Measurements from ENCODE around the gene PLA2G5.

DNA sequence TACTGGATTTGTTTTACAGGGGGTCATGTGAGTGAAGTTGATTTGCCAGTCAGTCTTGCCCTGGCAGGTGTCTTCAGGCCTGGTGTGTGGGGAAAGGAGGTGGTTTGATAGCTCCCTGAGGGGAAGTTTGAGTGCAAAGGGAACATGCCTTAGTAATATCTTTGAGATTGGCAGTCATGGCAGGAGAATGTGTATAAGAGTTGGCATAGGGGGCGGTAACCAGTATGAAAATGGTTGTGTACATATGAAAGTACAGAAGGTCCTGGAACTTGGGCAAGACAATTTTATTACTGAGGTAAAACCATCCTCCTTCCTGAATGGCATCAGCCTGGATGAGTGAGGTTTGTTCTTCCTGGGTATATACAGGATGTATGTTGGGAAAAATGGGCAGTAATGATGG is 37.6 kb upstream of the PLA2G5 start:
- TF ChIP-seq CTCF (IDR thresholded peaks at IDR 0.05; ENCODE audit: low read depth, low read length) (no peak), EZH2phosphoT487 (IDR thresholded peaks at IDR 0.05; ENCODE audit: low read depth) (no peak)
